Dedifferentiated amniotic fluid mesenchymal stem cell (primary cell): ENCODE data around the gene KRTAP9-7.

Experiments used
- DNase-seq: peaks from one replicate; pipeline ENCODE4 v3.0.0-alpha.2; 2016; ENCODE audit errors: extremely low spot score

KRTAP9-7 gene

GRCh38 chr17:41271858-41272257 lies 3.6 kb upstream of the KRTAP9-7 start:
- DNase-seq: no peak

GRCh38 chr17:41278176-41278955 lies 2.9 kb downstream of the KRTAP9-7 start:
- DNase-seq: no peak

GRCh38 chr17:41284043-41284442 lies 8.5 kb downstream of the KRTAP9-7 start:
- DNase-seq: no peak

GRCh38 chr17:41284546-41284945 lies 9.0 kb downstream of the KRTAP9-7 start:
- no peak for DNase-seq

GRCh38 chr17:41287050-41287449 lies 11.6 kb downstream of the KRTAP9-7 start:
- no peak for DNase-seq

GRCh38 chr17:41294016-41294415 lies 18.5 kb downstream of the KRTAP9-7 start:
- no peak for DNase-seq

GRCh38 chr17:41296846-41297245 lies 21.3 kb downstream of the KRTAP9-7 start:
- DNase-seq: no peak

- DNase-seq: no peak
Observed at GRCh38 chr17:41298458-41299135, 23.1 kb downstream of the KRTAP9-7 start.

- no peak for DNase-seq
Observed at GRCh38 chr17:41301204-41301790, 25.8 kb downstream of the KRTAP9-7 start.

GRCh38 chr17:41301916-41302901 lies 26.7 kb downstream of the KRTAP9-7 start, which contains the start of gene KRTAP29-1:
Gene KRTAP29-1, minus strand, starts transcription at chr17:41302851. Its CDS starts 0 bp downstream, at chr17:41302851.
- DNase-seq: no peak

GRCh38 chr17:41302981-41303380 lies 27.5 kb downstream of the KRTAP9-7 start:
- no peak for DNase-seq

- no peak for DNase-seq
Observed at GRCh38 chr17:41304091-41304490, 28.6 kb downstream of the KRTAP9-7 start.

- no peak for DNase-seq
Observed at GRCh38 chr17:41307647-41308046, 32.1 kb downstream of the KRTAP9-7 start.

- DNase-seq: no peak
Observed at GRCh38 chr17:41308251-41308917, 32.9 kb downstream of the KRTAP9-7 start.

- DNase-seq: no peak
Observed at GRCh38 chr17:41308918-41309359, 33.4 kb downstream of the KRTAP9-7 start, which contains the start of gene KRTAP16-1. Gene KRTAP16-1, minus strand, starts transcription at chr17:41309309. Its CDS starts 56 bp downstream, at chr17:41309253.

GRCh38 chr17:41311111-41311510 lies 35.6 kb downstream of the KRTAP9-7 start:
- DNase-seq: no peak

GRCh38 chr17:41315204-41315794 lies 39.8 kb downstream of the KRTAP9-7 start, which contains the start of gene KRTAP17-1:
Gene KRTAP17-1, minus strand, starts transcription at chr17:41315710. Its CDS starts 60 bp downstream, at chr17:41315650.
- no peak for DNase-seq

- no peak for DNase-seq
Observed at GRCh38 chr17:41315814-41316445, 40.4 kb downstream of the KRTAP9-7 start.

GRCh38 chr17:41318231-41318630 lies 42.7 kb downstream of the KRTAP9-7 start:
- no peak for DNase-seq
